CMK (cell line): ENCODE results near the gene PTCH2.
"Not testable (repeated sequence)": the region's sequence is repeated elsewhere in the genome, so short reads cannot be mapped to it uniquely, and the experiment has no call there.

Experiments used
- DNase-seq: peaks from one replicate; pipeline ENCODE4 v3.0.0-alpha.2; 2010; ENCODE audit warnings: low read depth

The PTCH2 gene

DNA sequence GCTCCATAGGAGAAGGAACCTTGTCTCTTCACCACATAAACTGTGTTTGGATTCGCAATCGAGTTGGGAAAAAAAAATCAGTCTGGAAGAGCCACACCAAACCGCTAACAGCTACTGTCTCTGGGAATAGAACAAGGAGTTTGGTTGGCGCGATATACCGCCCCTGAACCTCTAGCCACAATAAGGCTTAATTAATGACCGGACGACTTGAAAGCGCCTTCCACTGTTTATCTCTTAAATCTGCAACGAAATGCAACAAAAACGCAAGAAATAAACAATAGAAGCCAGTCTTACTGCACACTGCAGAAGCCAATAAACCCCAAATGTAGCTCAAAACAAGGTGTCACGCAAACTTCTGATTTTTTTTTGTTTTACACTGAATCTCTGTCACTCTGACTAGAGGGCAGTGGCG lies 23.9 kb downstream of the PTCH2 start:
- DNase-seq: no peak

DNA sequence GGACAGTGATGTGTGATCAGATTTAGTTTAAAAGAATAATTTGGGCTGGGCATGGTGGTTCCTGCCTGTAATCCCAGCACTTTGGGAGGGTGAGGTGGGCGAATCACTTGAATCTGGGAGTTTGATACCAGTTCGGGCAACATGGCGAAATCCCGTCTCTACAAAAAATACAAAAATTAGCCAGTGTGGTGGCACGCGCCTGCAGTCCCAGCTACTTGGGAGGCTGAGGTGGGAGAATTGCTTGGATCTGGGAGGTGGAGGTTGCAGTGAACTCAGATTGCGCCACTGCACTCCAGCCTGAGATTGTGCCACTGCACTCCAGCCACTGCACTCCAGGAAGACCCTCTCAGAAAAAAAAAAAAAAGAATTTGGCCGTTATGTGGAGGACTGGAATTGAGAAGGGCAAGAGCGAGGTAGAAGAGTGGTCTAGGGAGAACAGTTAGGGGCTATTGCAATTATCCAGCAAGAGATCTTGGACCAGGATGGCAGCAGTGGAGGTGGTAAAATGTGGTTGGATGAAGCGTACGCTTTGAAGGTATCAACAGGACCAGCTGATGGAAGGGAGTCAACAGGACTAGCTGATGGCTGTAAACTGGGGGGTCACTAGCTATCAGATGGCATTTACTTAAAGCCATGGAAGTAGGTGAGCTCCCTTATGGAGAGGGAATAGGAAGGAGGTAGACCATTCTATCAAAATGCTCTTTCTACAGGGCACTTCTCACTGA lies 25.1 kb downstream of the PTCH2 start:
- no peak for DNase-seq

- no peak for DNase-seq
Observed at GRCh38 chr1:44817307-44817706, 25.7 kb downstream of the PTCH2 start.

- not testable (repeated sequence) for DNase-seq
Observed at GRCh38 chr1:44815926-44816325, 27.1 kb downstream of the PTCH2 start.

DNA sequence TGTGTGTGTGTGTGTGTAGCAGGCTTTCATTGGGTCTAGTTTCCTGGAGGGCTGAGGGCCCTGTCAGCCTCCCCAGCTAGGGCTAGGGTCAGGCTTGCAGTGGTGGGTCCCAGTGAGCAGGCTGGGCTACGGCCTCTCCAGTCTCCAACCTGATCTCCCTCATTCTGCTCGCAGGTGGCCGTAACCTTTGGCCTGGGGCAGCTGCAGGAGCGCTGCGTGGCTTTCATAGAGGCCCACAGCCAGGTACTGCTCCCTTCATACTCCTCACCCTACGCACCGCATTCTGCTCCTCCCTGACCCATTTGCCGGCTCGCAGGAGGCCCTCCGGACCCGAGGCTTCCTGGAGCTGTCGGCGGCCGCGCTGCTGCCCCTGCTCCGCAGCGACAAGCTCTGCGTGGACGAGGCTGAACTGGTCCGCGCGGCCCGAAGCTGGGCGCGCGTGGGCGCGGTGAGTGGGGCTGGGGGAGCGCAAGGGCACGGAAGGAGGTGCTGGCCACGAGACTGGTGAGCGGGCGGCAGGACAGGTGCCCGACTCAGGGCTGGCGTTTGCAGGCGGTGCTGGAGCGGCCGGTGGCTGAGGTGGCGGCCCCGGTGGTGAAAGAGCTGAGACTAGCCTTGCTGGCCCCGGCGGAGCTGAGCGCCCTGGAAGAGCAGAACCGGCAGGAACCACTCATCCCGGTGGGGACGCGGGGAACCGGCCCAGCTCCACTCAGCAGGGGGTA lies 30.1 kb downstream of the PTCH2 start:
- DNase-seq: no peak

DNA sequence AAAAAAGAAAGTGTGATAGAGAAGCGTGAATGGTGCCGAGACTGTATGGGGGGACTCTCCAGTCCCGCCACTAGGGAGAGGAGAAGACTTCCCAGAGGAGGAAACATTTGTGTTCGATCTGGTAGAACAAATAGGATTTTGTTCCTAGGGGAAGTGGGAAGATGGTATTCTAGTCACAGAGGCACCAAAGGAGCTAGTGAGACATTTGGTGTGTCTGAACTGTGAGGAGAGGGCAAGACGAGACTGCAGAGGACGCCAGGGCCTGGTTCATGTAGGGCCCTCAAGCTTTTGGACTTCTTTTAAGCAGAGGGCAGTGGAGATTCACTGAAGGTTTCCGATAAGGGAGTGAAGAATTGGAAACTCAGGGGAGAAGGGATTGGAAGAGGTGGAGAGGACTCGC lies 31.8 kb downstream of the PTCH2 start:
- DNase-seq: no peak

DNA sequence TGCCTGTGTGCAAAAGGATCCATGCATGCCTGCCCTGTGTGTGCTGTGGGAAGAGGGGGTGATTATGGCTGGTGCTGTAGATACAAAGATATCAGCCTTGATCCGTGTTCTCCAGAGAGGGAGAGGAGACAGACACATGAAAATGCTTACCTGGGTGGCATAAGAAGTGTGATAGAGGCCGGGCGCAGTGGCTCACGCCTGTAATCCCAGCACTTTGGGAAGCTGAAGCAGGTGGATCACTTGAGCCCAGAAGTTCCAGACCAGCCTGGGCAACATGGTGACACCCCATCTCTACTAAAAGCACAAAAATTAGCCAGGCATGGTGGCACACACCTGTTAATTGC lies 32.3 kb downstream of the PTCH2 start:
- not testable (repeated sequence) for DNase-seq

- no peak for DNase-seq
Observed at GRCh38 chr1:44810101-44810761, 32.8 kb downstream of the PTCH2 start.

DNA sequence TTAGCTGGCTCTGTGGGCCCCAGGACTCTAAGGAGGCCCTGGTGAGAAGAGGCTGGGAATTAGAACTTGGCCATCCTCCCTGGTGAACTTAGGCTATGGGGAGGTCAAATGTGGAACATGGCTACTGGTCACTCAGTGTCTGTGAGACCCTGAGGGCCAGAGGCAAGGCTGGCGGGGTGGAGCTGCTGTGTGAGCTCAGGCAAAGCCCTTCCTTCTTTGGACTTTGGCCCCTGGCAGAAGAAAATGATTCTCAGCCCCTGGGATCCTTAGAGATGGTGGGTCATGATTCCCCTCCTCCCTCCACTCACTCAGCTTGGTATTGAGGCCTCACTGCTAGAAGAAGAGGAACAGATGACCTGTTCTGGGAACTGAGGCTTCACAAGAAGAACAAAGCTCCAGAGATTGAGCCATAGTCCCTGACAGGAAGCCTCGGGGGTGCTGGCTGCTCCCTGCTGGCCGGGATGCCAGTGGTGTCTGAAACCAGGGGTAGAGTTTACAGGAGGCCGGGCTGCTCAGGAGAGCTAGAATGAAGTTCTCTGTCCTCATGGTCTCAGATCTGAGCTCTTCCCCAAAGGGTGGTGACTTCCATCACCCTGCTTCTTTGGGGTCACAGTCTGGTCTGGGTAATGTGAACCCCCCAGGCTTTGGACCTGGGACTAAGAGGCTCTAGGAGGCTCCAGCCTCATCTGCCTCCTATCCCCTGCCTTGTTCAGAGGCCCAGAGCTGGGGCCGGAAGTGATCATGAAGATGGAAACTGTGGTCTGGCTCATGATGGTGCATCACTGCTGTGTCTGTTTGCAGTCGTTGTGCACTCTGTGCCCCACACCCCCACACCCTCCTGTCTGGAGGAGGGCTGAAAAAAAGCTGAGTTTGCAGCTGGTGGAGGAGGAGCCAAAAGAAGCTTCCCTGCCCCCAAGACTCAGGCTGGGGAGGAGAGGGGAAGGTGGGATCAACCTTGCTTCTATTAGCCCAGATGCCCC lies 33.8 kb downstream of the PTCH2 start:
- DNase-seq: peak; percentile 80

GRCh38 chr1:44808063-44808937 lies 34.8 kb downstream of the PTCH2 start, which contains the start of gene BTBD19:
TSS of gene BTBD19 (plus strand) at chr1:44808523. CDS start at chr1:44808821, 298 bp downstream.
- no peak for DNase-seq

- DNase-seq: peak; percentile 99
Observed at GRCh38 chr1:44807364-44808062, 35.5 kb downstream of the PTCH2 start.

DNA sequence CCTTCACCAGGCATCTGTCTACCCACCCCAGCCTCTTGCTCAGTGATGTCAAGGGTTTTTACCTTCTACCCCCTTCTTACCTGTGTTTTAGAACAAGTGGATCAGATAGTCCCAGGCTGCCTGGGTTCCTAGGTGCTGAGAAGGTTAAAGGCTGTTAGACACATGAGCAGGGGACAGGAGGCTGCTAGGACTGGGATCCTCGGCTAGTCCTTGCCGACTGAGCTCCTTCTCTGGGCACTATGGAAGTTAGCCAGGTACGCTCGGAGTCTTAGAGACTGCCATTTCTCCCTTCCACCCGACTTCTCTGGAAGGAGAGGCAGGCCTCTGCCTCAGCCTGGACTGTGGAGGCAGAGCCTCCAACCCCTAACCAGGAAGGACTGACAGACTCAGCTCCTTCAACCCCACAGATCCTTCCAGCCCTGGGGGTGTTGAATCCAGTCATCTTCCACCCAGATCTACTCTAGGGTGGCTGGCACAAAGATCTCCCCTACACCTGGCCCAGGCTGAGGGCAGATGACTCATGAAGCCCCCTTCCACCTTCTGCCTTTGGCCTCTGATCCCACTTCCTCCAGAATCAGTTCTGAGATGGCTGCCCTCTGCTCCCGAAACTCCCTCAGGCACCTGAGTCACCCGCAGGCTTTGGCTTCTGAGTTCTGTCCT lies 36.2 kb downstream of the PTCH2 start, which contains the start of gene DYNLT4:
DYNLT4 (minus strand) TSS at position 648 of the 660 bp plus-strand sequence. CDS start 683 bp downstream, outside the sequence.
- no peak for DNase-seq

- DNase-seq: no peak
Observed at GRCh38 chr1:44806025-44806703, 36.9 kb downstream of the PTCH2 start.

DNA sequence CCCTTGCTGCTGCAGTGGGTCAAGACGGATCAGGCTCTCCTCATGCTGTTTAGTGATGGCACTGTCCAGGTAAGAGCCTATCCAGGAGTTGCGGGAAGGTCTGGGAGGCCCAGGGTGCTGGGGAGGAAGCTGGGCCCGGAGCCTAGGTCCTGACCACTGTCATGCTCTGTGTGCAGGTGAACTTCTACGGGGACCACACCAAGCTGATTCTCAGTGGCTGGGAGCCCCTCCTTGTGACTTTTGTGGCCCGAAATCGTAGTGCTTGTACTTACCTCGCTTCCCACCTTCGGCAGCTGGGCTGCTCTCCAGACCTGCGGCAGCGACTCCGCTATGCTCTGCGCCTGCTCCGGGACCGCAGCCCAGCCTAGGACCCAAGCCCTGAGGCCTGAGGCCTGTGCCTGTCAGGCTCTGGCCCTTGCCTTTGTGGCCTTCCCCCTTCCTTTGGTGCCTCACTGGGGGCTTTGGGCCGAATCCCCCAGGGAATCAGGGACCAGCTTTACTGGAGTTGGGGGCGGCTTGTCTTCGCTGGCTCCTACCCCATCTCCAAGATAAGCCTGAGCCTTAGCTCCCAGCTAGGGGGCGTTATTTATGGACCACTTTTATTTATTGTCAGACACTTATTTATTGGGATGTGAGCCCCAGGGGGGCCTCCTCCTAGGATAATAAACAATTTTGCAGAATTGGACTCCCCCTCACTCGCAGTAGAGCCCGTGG lies 37.6 kb downstream of the PTCH2 start:
- no peak for DNase-seq

GRCh38 chr1:44803312-44804095 lies 39.5 kb downstream of the PTCH2 start:
- no peak for DNase-seq

DNA sequence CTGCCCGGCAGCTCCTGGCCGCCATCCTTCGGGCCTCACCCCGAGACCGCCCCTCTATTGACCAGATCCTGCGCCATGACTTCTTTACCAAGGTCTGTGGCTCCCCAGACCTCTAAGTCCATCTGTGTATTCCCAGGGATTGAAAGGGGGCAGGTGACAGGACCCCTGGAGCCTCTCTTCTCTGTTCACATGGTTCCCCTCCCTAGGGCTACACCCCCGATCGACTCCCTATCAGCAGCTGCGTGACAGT lies 40.1 kb downstream of the PTCH2 start:
- no peak for DNase-seq

DNA sequence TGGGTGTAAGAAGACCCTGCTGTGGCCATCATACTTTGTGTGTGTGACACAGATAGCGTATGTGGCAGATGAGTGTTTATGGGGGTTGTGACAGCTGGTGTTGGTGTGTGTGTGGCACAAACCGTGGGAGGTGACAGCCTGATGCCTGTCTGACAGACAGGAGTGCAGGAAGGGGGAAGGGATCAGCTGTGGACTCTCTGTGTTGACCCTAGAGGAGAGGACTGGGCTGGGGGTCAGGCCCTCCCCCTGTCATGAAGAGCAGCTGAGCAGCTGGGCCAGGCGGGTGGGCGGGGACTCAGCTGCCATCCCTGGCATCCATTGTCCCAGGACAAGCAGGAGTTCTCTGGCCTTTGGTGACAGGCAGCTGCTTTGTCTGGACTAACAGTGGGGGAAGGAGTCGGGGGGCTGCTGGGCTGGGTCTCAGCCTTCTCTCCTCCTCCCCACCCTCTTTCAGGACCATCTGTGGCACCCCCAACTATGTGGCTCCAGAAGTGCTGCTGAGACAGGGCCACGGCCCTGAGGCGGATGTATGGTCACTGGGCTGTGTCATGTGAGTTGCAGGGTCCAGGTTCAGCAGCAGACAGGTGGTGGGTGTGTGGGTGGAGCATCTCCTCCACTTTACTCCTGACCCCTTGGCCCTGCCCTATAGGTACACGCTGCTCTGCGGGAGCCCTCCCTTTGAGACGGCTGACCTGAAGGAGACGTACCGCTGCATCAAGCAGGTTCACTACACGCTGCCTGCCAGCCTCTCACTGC lies 40.6 kb downstream of the PTCH2 start:
- DNase-seq: peak; percentile 69
